CD4-positive, alpha-beta memory T cell (primary cell): ENCODE measurements around the gene BBX. TPM values are rescaled to one million over a fixed set of nuclear protein-coding genes. Genes with fewer than 3 reads are reported as not detected.

Experiments used
- CTCF ChIA-PET: fragments of 350-600 bp; sonication (Branson Sonifier 250); formaldehyde crosslinking; loops from one replicate; lab custom pipeline; 2021; ENCODE audit warnings: inconsistent platforms; ENCODE audit not compliant: partially characterized antibody; lab: Charles Lee
- POLR2A ChIA-PET: fragments of 350-600 bp; sonication (Branson Sonifier 250); formaldehyde crosslinking; loops from one replicate; lab custom pipeline; 2021; ENCODE audit not compliant: partially characterized antibody; lab: Charles Lee
- DNase-seq, 5 donors: peaks; one replicate each; pipeline versions ENCODE4 v3.0.0 to v3.0.0-alpha.2; 2020 to 2022; ENCODE audit warnings: mixed read lengths in 1 of 5
- H3K27ac ChIP-seq: one replicate; pipeline ENCODE4 v1.7.0; 2013; ENCODE audit warnings: low read depth, low read length
- H3K27me3 ChIP-seq: 2 replicates; pipeline ENCODE4 v1.7.0; 2013; ENCODE audit warnings: mild to moderate bottlenecking, low read length, moderate library complexity; ENCODE audit not compliant: insufficient read depth
- H3K36me3 ChIP-seq: 2 replicates; pipeline ENCODE4 v1.7.0; 2013; ENCODE audit warnings: mild to moderate bottlenecking, low read length, moderate library complexity; ENCODE audit not compliant: insufficient read depth
- H3K4me1 ChIP-seq: 2 replicates; pipeline ENCODE4 v1.7.0; 2013; ENCODE audit warnings: mild to moderate bottlenecking, low read length, moderate library complexity; ENCODE audit not compliant: insufficient read depth
- H3K4me3 ChIP-seq, 2 donors: one replicate each; pipeline ENCODE4 v1.7.0; 2013; ENCODE audit warnings: low read length in 2 of 2, mild to moderate bottlenecking in 1 of 2
- H3K9me3 ChIP-seq, 2 donors: one replicate each; pipeline ENCODE4 v1.7.0; 2013; ENCODE audit warnings: low read length in 2 of 2, control low read depth in 1 of 2; ENCODE audit not compliant: control insufficient read depth in 1 of 2
- H3K27ac Mint-ChIP-seq, 7 donors: one replicate each; pipeline ENCODE4 v1.8.0; 2020 to 2021; ENCODE audit warnings: mixed read lengths in 7 of 7, mild to moderate bottlenecking in 6 of 7, inconsistent platforms in 3 of 7, moderate library complexity in 3 of 7
- H3K27me3 Mint-ChIP-seq, 2 donors: one replicate each; pipeline ENCODE4 v1.8.0; 2020 to 2021; ENCODE audit warnings: mixed read lengths in 2 of 2
- H3K36me3 Mint-ChIP-seq, 2 donors: one replicate each; pipeline ENCODE4 v1.8.0; 2020 to 2021; ENCODE audit warnings: mixed read lengths in 2 of 2, inconsistent platforms in 1 of 2, mild to moderate bottlenecking in 1 of 2
- H3K4me1 Mint-ChIP-seq, 4 donors: one replicate each; pipeline ENCODE4 v1.8.0; 2020 to 2021; ENCODE audit warnings: mixed read lengths in 4 of 4, mild to moderate bottlenecking in 1 of 4
- H3K4me3 Mint-ChIP-seq, 8 donors: one replicate each; pipeline ENCODE4 v1.8.0; 2020 to 2021; ENCODE audit warnings: mixed read lengths in 8 of 8, mild to moderate bottlenecking in 7 of 8, moderate library complexity in 6 of 8, inconsistent platforms in 3 of 8
- H3K9me3 Mint-ChIP-seq, 8 donors: one replicate each; pipeline ENCODE4 v1.8.0; 2020 to 2021; ENCODE audit warnings: mixed read lengths in 8 of 8, mild to moderate bottlenecking in 5 of 8, inconsistent platforms in 3 of 8, moderate library complexity in 1 of 8
- intact Hi-C: fragments of 100-400 bp; cut with micrococcal nuclease; formaldehyde crosslinking; loops from one replicate; pipeline ENCODE4 v1.15.1; 2023
- polyA plus RNA-seq, 2 donors: library from polyadenylated mRNA; unstranded; fragments of 300-500 nt; fragmentation: Illumina TruSeq; gene quantifications; one replicate each; pipeline ENCODE4 v1.2.3, GENCODE V29; 2021
- total RNA-seq, 2 experiments: library from RNA; stranded (reverse); gene quantifications; one replicate each; pipeline ENCODE4 v1.2.3, GENCODE V29; 2021

Gene BBX
- total and polyA plus RNA-seq, 4 experiments from 2014 or later: 85.4 to 101 (median 96.5) TPM

DNA sequence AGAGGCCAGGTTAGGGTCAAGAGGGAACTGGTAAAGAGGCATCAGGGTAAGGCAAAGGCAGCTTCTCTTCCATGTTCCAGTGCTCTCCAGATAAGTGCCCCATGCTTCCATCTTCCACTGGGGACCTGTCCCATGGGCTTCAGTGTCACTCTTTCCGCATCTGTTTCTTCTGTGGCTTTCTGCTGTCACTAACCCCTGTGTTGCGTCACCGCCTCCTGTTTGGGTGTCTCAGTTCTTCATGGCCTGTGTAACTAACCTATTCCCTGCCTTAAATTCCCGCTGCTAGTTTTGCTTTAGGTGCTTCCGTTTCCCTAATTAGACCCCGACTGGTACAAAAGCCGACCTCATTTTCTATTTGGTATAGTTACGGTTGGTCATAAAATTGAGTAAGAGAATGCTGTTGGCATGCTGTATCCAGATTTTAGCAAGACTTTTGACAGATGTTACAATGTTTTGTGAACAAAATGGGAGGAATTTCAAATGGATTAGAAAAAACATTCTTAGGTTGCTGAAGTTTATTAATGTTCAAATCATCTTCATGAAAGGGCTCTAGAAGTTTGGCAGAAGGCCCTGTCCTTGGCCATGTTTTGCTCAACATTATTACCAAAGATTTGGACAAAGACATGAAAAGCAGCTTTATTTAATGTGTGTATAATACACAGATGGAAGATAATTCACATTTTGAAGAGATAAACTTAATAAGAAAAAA, 245.3 kb downstream of the BBX start:
- no peaks in the 10 kb centered on the region for H3K27me3 ChIP-seq
- peaks cover 0 to 5% (median 0%) of the 10 kb centered on the region in 8 donors for H3K9me3 Mint-ChIP-seq
- H3K4me3 Mint-ChIP-seq: no peak overlapping the region
- H3K36me3 ChIP-seq: no peaks in the 10 kb centered on the region
- intact Hi-C loops: no loop called here
- no peak overlapping the region for H3K27ac ChIP-seq
- no peaks in the 10 kb centered on the region for H3K4me1 Mint-ChIP-seq
- no peaks in the 10 kb centered on the region for H3K27me3 Mint-ChIP-seq
- H3K9me3 ChIP-seq: no peaks in the 10 kb centered on the region
- no peaks in the 10 kb centered on the region for H3K4me1 ChIP-seq
- no peak overlapping the region for H3K4me3 ChIP-seq
- H3K27ac Mint-ChIP-seq: no peak overlapping the region
- ChIA-PET CTCF (no interaction called here), POLR2A (interaction anchor here (1.5 kb wide), 1 partner anchor 8 kb away, joined by 3 read pairs; no protein-coding TSS in a partner anchor)
- H3K36me3 Mint-ChIP-seq: peaks cover 38 to 43% of the 10 kb centered on the region in 2 donors
- no peak for DNase-seq

- CTCF ChIA-PET: interaction anchor here (0.6 to 1.0 kb wide), 2 partner anchors 109 to 1406 kb away, joined by 3 read pairs; no protein-coding TSS in a partner anchor
- intact Hi-C loops: no loop called here
- H3K27ac ChIP-seq: no peak overlapping the region
These were observed 247.1 kb downstream of the BBX start for GRCh38 chr3:107769882-107770281.

GRCh38 chr3:107772016-107772415, 249.3 kb downstream of the BBX start:
- H3K4me1 ChIP-seq: no peaks in the 10 kb centered on the region
- no peak overlapping the region for H3K27ac ChIP-seq
- Mint-ChIP-seq H3K27ac (no peak overlapping the region), H3K9me3 (no peaks in the 10 kb centered on the region), H3K4me1 (no peaks in the 10 kb centered on the region), H3K27me3 (no peaks in the 10 kb centered on the region), H3K4me3 (no peak overlapping the region), H3K36me3 (peaks cover 32 to 48% of the 10 kb centered on the region in 2 donors)
- ChIA-PET POLR2A (no interaction called here), CTCF (no interaction called here)
- DNase-seq: no peak
- intact Hi-C loops: no loop called here
- H3K4me3 ChIP-seq: no peak overlapping the region
- H3K36me3 ChIP-seq: peaks cover 17% of the 10 kb centered on the region
- no peaks in the 10 kb centered on the region for H3K9me3 ChIP-seq
- H3K27me3 ChIP-seq: no peaks in the 10 kb centered on the region

More at GRCh38 chr3:107769882-107770281, 247.1 kb downstream of the BBX start:
- Histone ChIP-seq H3K4me3 (no peak overlapping the region), H3K27me3 (no peaks in the 10 kb centered on the region), H3K9me3 (no peaks in the 10 kb centered on the region), H3K36me3 (peaks cover 16% of the 10 kb centered on the region), H3K4me1 (no peaks in the 10 kb centered on the region)
- Mint-ChIP-seq H3K27me3 (no peaks in the 10 kb centered on the region), H3K36me3 (peaks cover 41 to 50% of the 10 kb centered on the region in 2 donors), H3K9me3 (peaks cover 0 to 5% (median 0%) of the 10 kb centered on the region in 8 donors), H3K27ac (peak overlapping the region in 1 of 7 donors; percentile 41), H3K4me1 (no peaks in the 10 kb centered on the region), H3K4me3 (no peak overlapping the region)
- POLR2A ChIA-PET: no interaction called here
- no peak for DNase-seq

DNA sequence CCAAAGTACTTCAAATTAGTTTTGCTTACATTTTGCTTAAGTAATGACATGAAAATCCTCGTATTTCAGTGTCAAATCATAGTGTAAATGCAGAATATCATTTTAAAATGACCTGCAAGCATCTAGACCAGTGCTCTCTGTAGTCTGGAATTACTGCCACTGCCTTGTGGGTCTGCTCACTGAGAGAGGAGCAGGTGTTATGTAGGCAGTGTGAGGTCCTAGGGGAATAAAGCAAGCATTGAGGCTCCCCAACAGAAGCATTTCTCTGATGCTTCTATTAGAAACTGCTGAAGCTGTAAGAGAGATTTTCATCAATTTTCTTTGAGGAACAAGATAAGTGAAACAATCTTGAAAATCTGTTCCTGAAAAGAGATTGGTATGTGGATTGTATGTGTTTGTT, 253.2 kb downstream of the BBX start:
- intact Hi-C loops: no loop called here
- Histone ChIP-seq H3K4me1 (no peaks in the 10 kb centered on the region), H3K27ac (no peak overlapping the region), H3K4me3 (no peak overlapping the region), H3K9me3 (no peaks in the 10 kb centered on the region), H3K27me3 (no peaks in the 10 kb centered on the region), H3K36me3 (peaks cover 26% of the 10 kb centered on the region)
- Mint-ChIP-seq H3K9me3 (no peaks in the 10 kb centered on the region), H3K27me3 (no peaks in the 10 kb centered on the region), H3K27ac (no peak overlapping the region), H3K4me3 (no peak overlapping the region), H3K4me1 (no peaks in the 10 kb centered on the region), H3K36me3 (peaks cover 45 to 69% of the 10 kb centered on the region in 2 donors)
- ChIA-PET POLR2A (interaction anchor here (1.4 kb wide), 1 partner anchor 9 kb away, joined by 3 read pairs; no protein-coding TSS in a partner anchor), CTCF (no interaction called here)
- no peak for DNase-seq

- H3K27ac Mint-ChIP-seq: no peak overlapping the region
- Histone ChIP-seq H3K27ac (no peak overlapping the region), H3K27me3 (no peaks in the 10 kb centered on the region), H3K36me3 (peaks cover 21% of the 10 kb centered on the region), H3K9me3 (no peaks in the 10 kb centered on the region), H3K4me1 (no peaks in the 10 kb centered on the region), H3K4me3 (no peak overlapping the region)
- DNase-seq: no peak
- H3K4me1 Mint-ChIP-seq: no peaks in the 10 kb centered on the region
- intact Hi-C loops: no loop called here
- no peaks in the 10 kb centered on the region for H3K9me3 Mint-ChIP-seq
- no peaks in the 10 kb centered on the region for H3K27me3 Mint-ChIP-seq
- no peak overlapping the region for H3K4me3 Mint-ChIP-seq
- ChIA-PET CTCF (interaction anchor here (0.6 to 2.1 kb wide), 2 partner anchors 32 to 104 kb away, joined by 3 to 5 read pairs; no protein-coding TSS in a partner anchor), POLR2A (no interaction called here)
- H3K36me3 Mint-ChIP-seq: peaks cover 71 to 73% of the 10 kb centered on the region in 2 donors
These were observed 258.5 kb downstream of the BBX start for GRCh38 chr3:107781253-107781652.

GRCh38 chr3:107782054-107782453, 259.3 kb downstream of the BBX start:
- peaks cover 68 to 73% of the 10 kb centered on the region in 2 donors for H3K36me3 Mint-ChIP-seq
- Histone ChIP-seq H3K4me1 (no peaks in the 10 kb centered on the region), H3K27me3 (no peaks in the 10 kb centered on the region), H3K4me3 (no peak overlapping the region), H3K9me3 (no peaks in the 10 kb centered on the region), H3K36me3 (peaks cover 21% of the 10 kb centered on the region), H3K27ac (no peak overlapping the region)
- no peak for DNase-seq
- no peak overlapping the region for H3K4me3 Mint-ChIP-seq
- no peaks in the 10 kb centered on the region for H3K9me3 Mint-ChIP-seq
- H3K27ac Mint-ChIP-seq: no peak overlapping the region
- CTCF ChIA-PET: no interaction called here
- POLR2A ChIA-PET: no interaction called here
- no peaks in the 10 kb centered on the region for H3K4me1 Mint-ChIP-seq
- no peaks in the 10 kb centered on the region for H3K27me3 Mint-ChIP-seq
- intact Hi-C loops: no loop called here

DNA sequence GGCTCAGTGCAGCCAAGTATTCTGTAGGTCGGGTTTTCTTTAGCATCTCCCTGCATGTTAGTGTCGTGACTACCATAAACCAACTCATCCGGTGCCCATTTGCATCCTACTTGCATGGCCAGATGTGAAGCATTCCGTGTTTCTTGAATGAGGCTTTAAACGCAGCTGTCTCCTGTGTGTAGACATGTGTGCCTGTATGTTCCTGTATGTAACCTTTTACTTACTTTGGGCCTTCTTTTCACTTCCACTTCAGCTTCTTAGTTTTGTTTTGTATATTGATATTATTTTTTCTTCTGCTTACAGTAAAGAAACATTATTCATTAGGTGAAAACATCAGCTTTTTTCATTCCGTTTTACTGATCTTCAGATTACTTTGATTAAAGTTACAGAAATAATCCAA, 267.9 kb downstream of the BBX start:
- Histone ChIP-seq H3K36me3 (peaks cover 4% of the 10 kb centered on the region), H3K9me3 (no peaks in the 10 kb centered on the region), H3K4me1 (no peaks in the 10 kb centered on the region), H3K27me3 (no peaks in the 10 kb centered on the region), H3K27ac (no peak overlapping the region), H3K4me3 (no peak overlapping the region)
- intact Hi-C loops: no loop called here
- Mint-ChIP-seq H3K9me3 (no peaks in the 10 kb centered on the region), H3K27me3 (no peaks in the 10 kb centered on the region), H3K4me3 (no peak overlapping the region), H3K27ac (peak overlapping the region in 2 of 7 donors; percentile 36 to 48), H3K36me3 (peaks cover 54 to 68% of the 10 kb centered on the region in 2 donors), H3K4me1 (peaks cover 7 to 16% (median 10%) of the 10 kb centered on the region in 4 donors)
- ChIA-PET CTCF (no interaction called here), POLR2A (no interaction called here)
- no peak for DNase-seq
